Skeletal muscle tissue (tissue), 4 donors: Measurements from ENCODE around the gene STK11. TPM values are rescaled to one million over a fixed set of nuclear protein-coding genes. Genes with fewer than 3 reads are reported as not detected.
A peak's percentile ranks its signal among the peaks of the same experiment; 100 is the strongest.

Experiments used
- H3K27ac ChIP-seq: one replicate; pipeline ENCODE4 v1.7.0; 2013; ENCODE audit warnings: mild to moderate bottlenecking, low read depth, low read length, inconsistent platforms
- H3K27me3 ChIP-seq, 3 donors: one replicate each; pipeline ENCODE4 v1.7.0; 2013; ENCODE audit warnings: low read length in 3 of 3; ENCODE audit not compliant: control insufficient read depth in 3 of 3, insufficient read depth in 3 of 3
- H3K36me3 ChIP-seq, 3 donors: one replicate each; pipeline ENCODE4 v1.7.0; 2013; ENCODE audit warnings: low read length in 3 of 3; ENCODE audit not compliant: control insufficient read depth in 3 of 3, insufficient read depth in 3 of 3
- H3K4me1 ChIP-seq, 3 donors: one replicate each; pipeline ENCODE4 v1.7.0; 2013; ENCODE audit warnings: low read length in 3 of 3, mild to moderate bottlenecking in 3 of 3; ENCODE audit not compliant: control insufficient read depth in 3 of 3, insufficient read depth in 3 of 3
- H3K4me3 ChIP-seq, 3 donors: one replicate each; pipeline ENCODE4 v1.7.0; 2013; ENCODE audit warnings: low read length in 3 of 3
- H3K9ac ChIP-seq, 3 donors: one replicate each; pipeline ENCODE4 v1.7.0; 2013; ENCODE audit warnings: low read length in 3 of 3, mild to moderate bottlenecking in 3 of 3, moderate library complexity in 2 of 3, low read depth in 1 of 3
- H3K9me3 ChIP-seq, 3 donors: one replicate each; pipeline ENCODE4 v1.7.0; 2013; ENCODE audit warnings: low read length in 3 of 3; ENCODE audit not compliant: control insufficient read depth in 3 of 3
- total RNA-seq: library from RNA; depleted of rRNA; stranded (reverse); fragments of >200 nt; gene quantifications from one replicate; pipeline ENCODE4 v1.2.3, GENCODE V29; 2014
- donor health status: Osteomylitis.

Gene STK11
- total RNA-seq, 1 donor from 2014 or later = 51.7 TPM

DNA sequence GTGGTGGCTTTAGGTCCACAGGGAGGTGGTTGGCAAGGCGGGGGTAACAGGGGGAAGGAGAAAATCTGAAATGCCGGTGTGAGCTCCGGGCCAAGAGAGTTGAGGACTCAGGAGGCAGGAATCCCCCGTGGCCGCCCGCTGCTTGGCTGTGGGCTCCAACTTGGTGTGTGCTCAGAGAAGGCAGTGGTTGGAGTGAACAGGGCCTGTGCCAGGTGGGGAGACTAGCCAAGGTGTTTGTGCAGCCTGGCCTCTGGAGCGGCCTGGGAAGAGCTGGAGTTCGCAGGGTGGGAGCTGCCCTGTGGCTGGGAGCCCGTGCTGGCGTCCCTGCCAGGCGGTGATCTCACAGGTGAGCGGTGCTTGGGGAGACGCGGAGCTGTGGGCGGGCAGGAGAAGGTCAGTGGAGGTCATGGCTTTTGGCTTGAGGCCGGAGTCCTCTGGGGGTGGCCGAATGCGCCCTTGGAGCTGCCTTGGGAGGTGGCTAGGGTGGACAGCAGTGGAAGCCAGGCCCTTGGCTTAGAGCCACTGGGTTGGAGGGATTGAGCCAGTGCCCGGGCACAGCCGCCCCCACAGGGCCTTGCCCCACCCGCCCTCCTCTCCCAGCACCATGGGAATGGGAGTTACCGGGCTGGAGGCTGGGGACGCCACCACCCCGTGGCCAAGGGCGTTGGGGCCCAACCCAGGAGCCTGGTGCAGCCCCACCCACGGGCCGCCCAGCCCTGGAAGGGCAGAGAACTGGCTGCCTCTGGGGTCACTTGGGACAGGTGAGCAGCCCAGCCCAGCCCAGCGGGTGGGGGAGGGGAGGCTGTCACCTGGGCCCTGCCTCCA is 56.4 kb downstream of the STK11 start:
- no peaks in the 10 kb centered on the region for H3K27me3 ChIP-seq
- no peaks in the 10 kb centered on the region for H3K9me3 ChIP-seq
- peaks cover 50 to 62% (median 57%) of the 10 kb centered on the region in 3 donors for H3K4me1 ChIP-seq
- H3K27ac ChIP-seq = peak overlapping the region; percentile 89
- peak overlapping the region; percentile 80 to 86 (median 83) for H3K9ac ChIP-seq
- peak overlapping the region; percentile 71 to 83 (median 78) for H3K4me3 ChIP-seq
- peaks cover 2 to 6% (median 3%) of the 10 kb centered on the region in 3 donors for H3K36me3 ChIP-seq

DNA sequence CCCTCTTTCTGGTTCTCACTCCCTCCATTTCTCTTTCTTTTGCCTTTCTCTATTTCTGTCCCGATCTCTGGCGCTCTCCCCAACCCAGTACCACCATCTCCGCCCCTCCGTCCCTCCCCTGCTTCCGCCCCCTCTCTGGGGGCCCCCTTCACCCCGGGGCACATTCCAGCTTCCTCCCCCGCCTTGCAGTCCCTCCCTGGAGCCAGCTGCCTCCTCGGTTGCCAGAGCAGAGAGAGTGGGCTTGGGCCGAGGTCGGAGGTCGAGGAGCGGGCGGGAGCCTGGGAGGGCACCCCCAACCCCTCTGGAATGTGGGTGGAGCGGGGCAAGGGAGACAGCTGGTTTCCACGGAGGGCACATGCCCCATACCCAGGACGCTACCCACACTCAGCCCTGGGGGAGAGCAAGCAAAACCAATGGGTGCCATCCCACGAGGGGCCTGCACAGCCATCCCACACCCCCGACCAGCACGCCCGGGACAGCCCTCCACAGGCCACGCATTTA is 57.1 kb downstream of the STK11 start:
- Histone ChIP-seq H3K27me3 (no peaks in the 10 kb centered on the region), H3K4me1 (peaks cover 55 to 64% (median 61%) of the 10 kb centered on the region in 3 donors), H3K36me3 (peaks cover 0 to 1% (median 0%) of the 10 kb centered on the region in 3 donors), H3K4me3 (no peak overlapping the region), H3K27ac (peak overlapping the region; percentile 89), H3K9me3 (no peaks in the 10 kb centered on the region), H3K9ac (peak overlapping the region in 2 of 3 donors; percentile 83 to 86)

DNA sequence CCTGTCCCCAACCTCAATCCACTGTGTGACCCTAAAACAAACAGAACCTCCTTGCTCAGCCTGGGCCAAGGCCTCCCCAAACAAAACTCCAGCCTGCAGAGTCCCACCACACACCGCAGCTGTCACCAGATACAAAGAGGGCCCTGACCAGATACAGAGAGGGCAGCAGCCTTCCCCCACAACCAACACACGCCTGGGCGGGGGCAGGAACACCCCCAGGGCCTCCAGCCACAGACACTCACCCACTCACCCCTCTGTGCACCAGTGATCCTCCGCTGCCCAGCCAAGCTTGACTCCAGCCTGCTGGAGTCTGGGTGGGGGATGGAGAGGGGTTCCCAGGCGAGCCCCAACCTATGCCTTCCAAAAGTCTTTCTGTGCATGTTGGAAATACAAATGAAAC is 57.6 kb downstream of the STK11 start:
- H3K4me3 ChIP-seq = no peak overlapping the region
- H3K4me1 ChIP-seq = peaks cover 56 to 68% (median 62%) of the 10 kb centered on the region in 3 donors
- no peaks in the 10 kb centered on the region for H3K27me3 ChIP-seq
- H3K36me3 ChIP-seq = no peaks in the 10 kb centered on the region
- peak overlapping the region; percentile 89 for H3K27ac ChIP-seq
- H3K9me3 ChIP-seq = no peaks in the 10 kb centered on the region
- peak overlapping the region in 1 of 3 donors; percentile 86 for H3K9ac ChIP-seq

DNA sequence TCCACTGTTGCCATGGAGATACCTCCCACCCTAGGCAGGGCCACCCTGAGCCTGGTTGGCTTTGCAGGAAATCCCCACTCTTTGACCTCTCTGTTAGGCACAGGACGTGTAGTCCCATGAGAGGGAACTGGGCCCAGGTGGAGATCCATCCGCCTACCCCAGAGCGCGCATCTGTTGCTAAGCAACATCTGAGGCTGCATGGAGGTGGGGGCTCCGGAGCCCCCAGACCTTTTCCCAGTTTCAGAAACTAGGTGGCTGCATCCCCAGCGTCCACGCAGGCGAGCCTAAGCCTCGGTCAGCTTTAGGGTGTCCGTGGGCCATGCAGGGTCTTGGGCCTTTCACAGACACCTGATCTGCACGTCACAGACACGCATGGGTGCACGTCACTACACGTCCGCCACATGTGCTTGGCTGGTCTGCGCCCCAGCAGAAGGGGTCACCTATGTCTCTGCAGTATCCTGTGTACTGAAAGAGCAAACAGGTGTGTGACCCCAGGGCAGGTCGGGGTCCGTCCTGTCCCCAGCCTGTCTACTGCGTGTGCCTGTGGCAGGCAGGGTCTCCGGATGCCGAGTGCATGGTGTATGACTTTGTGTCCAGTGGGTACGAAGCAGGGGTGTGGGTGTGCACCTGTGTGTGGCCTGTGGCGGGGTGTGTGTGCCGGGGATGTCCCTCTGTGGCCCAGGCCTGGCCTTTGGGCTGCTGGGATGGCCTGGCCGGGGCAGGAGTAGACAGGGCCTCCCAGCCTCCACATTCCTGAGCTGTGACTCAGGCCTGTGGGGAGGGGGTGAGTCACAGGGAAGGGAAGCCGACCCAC is 59.4 kb downstream of the STK11 start:
- peak overlapping the region; percentile 51 for H3K27ac ChIP-seq
- H3K4me3 ChIP-seq = peak overlapping the region in 1 of 3 donors; percentile 29

DNA sequence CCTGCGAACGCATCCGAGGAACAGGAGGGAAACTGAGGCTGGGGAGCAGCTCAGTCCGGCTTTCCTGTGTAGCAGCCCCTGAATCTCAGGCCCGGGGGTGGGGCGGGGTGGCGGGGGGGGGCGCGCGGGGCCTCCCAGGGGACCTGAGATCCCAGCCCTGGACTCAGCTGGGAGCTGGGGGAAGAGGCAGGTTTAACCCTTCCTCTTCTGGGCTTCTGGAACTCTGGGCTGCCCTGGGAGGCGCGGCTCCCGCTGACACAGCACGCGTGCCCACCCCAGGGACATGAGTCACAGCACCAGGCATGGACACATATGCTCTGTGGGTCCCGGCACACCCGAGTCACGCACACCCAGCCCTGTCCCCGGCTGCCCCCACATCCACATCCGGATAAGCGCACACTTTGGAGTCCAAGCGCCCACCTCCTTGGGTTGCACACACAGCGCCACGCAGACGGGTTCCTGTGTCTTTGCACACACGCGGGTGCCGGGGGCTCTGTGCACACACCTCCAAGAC is 60.1 kb downstream of the STK11 start:
- peaks cover under 1 to 4% (median under 1%) of the 10 kb centered on the region in 3 donors for H3K36me3 ChIP-seq
- H3K9me3 ChIP-seq = no peaks in the 10 kb centered on the region
- H3K4me1 ChIP-seq = peaks cover 52 to 73% (median 61%) of the 10 kb centered on the region in 3 donors
- H3K9ac ChIP-seq = peak overlapping the region; percentile 57 to 70 (median 57)
- peak overlapping the region; percentile 30 to 65 (median 51) for H3K4me3 ChIP-seq
- H3K27me3 ChIP-seq = no peaks in the 10 kb centered on the region
- H3K27ac ChIP-seq = peak overlapping the region; percentile 75

More for the DNA sequence above, 59.4 kb downstream of the STK11 start:
- Histone ChIP-seq H3K27me3 (no peaks in the 10 kb centered on the region), H3K9me3 (no peaks in the 10 kb centered on the region), H3K9ac (peak overlapping the region in 2 of 3 donors; percentile 33 to 62), H3K4me1 (peaks cover 52 to 73% (median 61%) of the 10 kb centered on the region in 3 donors), H3K36me3 (peaks cover 0 to under 1% (median 0%) of the 10 kb centered on the region in 3 donors)

- Histone ChIP-seq H3K9me3 (no peaks in the 10 kb centered on the region), H3K9ac (peak overlapping the region; percentile 57 to 70 (median 59)), H3K27me3 (no peaks in the 10 kb centered on the region), H3K4me3 (peak overlapping the region; percentile 30 to 65 (median 51)), H3K27ac (peak overlapping the region; percentile 75), H3K36me3 (peaks cover 7 to 10% (median 7%) of the 10 kb centered on the region in 3 donors), H3K4me1 (peaks cover 56 to 76% (median 64%) of the 10 kb centered on the region in 3 donors)
Measured at GRCh38 chr19:1266129-1266915, 60.7 kb downstream of the STK11 start.

GRCh38 chr19:1266916-1267476 is 61.4 kb downstream of the STK11 start:
- H3K36me3 ChIP-seq = peaks cover 13 to 17% (median 14%) of the 10 kb centered on the region in 3 donors
- H3K9me3 ChIP-seq = no peaks in the 10 kb centered on the region
- H3K27me3 ChIP-seq = no peaks in the 10 kb centered on the region
- H3K27ac ChIP-seq = peak overlapping the region; percentile 75
- H3K4me3 ChIP-seq = peak overlapping the region in 2 of 3 donors; percentile 51 to 58
- H3K4me1 ChIP-seq = peaks cover 56 to 76% (median 64%) of the 10 kb centered on the region in 3 donors
- H3K9ac ChIP-seq = peak overlapping the region in 2 of 3 donors; percentile 70 to 78

DNA sequence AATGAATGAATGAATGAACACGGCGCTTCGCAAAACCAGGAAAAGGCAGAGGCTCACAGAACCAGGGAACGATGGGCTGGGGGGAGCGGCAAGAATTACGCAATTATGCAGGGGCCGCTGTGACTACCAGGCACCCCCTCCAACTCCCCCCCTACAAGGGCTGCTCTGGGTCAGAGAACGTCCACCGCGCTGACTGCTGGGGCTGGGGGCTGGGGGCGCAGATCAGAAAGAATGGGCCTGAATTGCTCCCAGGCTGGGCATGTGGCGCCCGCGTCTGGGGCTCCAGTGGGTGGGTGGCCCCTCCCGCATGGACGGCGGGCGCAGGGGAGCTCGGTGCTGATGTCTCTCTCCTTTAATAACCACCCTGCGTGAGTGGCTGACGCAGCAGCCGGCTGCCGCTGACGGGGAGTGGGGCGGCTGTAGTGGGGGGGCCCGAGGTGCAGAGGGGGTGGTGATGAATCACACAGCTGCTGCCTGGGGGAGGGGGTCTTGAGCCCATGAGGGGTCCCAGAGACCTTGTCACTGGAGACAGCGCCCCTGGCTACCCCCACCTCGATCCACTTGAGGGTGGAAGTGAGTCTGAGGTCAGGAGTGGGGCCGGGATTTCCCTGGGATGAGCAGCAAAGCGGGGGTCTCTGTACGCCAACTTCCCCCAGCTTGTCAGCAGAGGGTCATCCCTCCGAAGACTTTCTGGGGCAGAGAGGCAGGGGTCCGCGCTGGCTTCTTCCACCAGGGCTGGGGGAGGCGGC is 62.1 kb downstream of the STK11 start:
- peaks cover 56 to 76% (median 64%) of the 10 kb centered on the region in 3 donors for H3K4me1 ChIP-seq
- H3K36me3 ChIP-seq = peaks cover 17 to 21% (median 20%) of the 10 kb centered on the region in 3 donors
- H3K4me3 ChIP-seq = peak overlapping the region in 2 of 3 donors; percentile 51 to 58
- peak overlapping the region; percentile 91 for H3K27ac ChIP-seq
- peak overlapping the region in 2 of 3 donors; percentile 78 to 84 for H3K9ac ChIP-seq
- no peaks in the 10 kb centered on the region for H3K9me3 ChIP-seq
- H3K27me3 ChIP-seq = no peaks in the 10 kb centered on the region
